AG10803 (cell line): ENCODE data around the gene LAPTM5.

Source experiments
- DNase-seq: peaks from one replicate; pipeline ENCODE4 v3.0.0; 2010; ENCODE audit warnings: low read depth
- H3K4me3 ChIP-seq: 2 replicates; pipeline ENCODE4 v1.5.1; 2011; ENCODE audit warnings: mild to moderate bottlenecking, low read length, control low read depth
- TF ChIP-seq, protein P1 (sequence below): conservative IDR thresholded peaks from 2 replicates; pipeline ENCODE4 v1.5.1; 2011; ENCODE audit warnings: mild to moderate bottlenecking, low read length, control low read depth, inconsistent platforms

Gene LAPTM5, protein sequence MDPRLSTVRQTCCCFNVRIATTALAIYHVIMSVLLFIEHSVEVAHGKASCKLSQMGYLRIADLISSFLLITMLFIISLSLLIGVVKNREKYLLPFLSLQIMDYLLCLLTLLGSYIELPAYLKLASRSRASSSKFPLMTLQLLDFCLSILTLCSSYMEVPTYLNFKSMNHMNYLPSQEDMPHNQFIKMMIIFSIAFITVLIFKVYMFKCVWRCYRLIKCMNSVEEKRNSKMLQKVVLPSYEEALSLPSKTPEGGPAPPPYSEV

DNA sequence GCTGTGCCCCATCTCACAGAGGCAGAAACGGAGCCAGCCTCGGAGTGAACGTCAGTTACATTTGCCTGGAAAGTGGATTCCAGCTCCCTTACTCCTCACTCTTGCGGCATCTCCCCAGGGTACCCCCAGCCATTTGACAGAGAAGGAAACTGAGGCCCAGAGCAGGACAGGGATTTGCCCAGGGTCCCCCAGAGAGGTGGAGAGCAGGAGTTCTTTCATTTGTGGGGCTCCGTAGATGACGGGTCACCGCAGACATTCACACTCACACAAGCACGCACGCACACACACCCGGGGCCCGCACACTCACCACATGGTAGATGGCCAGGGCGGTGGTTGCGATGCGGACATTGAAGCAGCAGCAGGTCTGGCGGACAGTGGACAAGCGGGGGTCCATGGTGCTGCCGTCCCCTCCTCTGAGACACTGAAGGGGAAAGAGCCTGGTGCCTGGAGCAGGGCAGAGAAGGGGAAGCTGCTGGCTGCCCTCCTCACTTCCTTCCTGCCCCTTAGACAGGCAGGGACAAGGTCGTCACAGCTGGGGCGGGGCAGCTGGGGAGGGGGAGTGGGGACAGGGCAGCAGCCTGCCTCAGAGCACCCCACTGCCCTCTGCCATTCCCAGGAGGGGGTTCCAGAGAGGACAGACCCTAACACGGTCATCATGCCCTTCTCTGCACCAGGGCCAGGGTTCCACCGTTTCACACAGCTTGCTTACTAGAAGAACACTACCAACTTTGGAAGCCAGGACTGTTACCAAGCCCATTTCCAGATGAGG, at the start of gene LAPTM5:
Gene LAPTM5, minus strand, starts transcription at position 423 of the 769 bp plus-strand sequence. Its CDS starts 29 bp downstream, at position 394.
- TF ChIP-seq, protein P1, sequence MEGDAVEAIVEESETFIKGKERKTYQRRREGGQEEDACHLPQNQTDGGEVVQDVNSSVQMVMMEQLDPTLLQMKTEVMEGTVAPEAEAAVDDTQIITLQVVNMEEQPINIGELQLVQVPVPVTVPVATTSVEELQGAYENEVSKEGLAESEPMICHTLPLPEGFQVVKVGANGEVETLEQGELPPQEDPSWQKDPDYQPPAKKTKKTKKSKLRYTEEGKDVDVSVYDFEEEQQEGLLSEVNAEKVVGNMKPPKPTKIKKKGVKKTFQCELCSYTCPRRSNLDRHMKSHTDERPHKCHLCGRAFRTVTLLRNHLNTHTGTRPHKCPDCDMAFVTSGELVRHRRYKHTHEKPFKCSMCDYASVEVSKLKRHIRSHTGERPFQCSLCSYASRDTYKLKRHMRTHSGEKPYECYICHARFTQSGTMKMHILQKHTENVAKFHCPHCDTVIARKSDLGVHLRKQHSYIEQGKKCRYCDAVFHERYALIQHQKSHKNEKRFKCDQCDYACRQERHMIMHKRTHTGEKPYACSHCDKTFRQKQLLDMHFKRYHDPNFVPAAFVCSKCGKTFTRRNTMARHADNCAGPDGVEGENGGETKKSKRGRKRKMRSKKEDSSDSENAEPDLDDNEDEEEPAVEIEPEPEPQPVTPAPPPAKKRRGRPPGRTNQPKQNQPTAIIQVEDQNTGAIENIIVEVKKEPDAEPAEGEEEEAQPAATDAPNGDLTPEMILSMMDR: no peak
- DNase-seq: no peak
- H3K4me3 ChIP-seq: no peak within 1 kb of the TSS

DNA sequence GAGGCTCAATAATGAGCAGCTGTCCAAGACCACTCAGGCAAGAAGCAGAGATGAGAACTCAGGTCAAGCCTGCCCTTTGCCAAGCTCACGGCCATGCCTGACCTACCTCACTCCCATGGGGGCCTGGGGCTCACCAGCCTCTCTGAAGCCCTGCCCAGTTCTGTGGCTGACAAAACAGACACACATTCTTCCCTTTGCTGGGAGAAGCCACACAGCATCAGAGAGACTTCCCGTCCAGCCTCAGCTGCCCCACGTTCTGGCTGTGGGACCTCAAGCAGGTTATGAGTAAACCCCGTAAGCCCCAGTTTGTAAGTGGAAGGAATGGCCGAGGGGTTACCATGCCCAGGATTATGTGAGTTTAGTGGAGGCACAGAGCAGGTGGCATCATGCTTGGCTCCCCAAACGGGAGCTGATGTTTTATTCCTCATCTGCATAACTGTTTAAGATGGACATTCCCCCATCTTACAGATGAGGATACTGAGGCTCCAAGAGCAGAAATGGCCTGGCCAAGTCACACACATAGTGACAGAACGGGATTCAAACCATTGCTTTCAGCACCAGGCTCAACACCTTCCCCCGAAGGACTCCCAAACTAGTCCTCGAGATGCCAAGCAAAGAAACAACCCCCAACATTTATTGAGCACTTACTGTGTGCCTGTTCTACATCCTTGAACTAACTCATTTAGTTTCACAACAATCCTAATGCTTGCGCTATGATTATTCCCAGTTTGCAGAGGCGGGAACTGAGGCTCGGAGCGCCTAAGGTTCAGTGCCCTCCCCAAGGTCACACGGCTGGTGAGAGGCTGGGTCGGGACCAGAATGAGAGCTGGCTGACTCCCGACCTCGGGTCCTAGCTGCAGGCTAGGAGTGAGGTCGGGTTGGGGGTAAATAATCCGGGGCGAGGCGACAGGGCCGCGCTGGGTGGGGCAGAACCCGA, 49.1 kb upstream of the LAPTM5 start:
- TF ChIP-seq, protein P1: no peak
- no peak for DNase-seq
- no peak overlapping the region for H3K4me3 ChIP-seq

DNA sequence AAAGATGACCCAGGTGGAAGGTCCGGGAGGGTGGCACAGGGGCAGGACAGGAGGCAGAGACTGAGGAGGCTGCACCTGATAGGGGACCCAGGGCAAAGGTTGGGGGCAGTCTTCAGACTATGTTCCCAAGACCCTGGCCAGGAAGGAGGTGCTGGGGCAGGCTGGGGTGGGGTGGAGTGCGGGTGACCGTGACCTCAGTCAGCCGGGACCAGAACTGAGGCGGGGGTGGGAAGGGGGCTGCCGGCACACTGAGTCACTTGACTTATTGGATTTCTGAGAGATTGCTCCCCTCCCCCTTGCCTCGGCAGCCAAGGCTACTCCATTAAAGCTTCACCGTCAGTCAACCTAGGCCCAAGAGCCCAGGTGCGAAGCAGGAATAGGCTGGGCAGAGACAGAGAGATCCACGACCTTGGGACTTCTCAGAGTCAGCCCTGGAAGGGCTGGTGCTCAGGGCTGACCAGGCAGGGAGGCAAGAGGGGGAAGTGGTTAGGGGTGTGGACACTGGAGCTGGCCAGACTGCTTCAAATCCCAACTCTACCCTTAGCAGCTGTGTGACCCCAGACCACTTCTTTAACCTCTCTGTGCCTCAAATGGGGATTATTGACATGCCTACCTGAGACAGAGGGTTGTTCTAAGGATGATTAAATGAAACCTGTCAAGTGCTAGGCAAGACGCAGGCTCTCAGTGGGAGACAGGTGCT, 47.9 kb upstream of the LAPTM5 start:
- H3K4me3 ChIP-seq: no peak overlapping the region
- no peak for DNase-seq
- TF ChIP-seq, protein P1: no peak

DNA sequence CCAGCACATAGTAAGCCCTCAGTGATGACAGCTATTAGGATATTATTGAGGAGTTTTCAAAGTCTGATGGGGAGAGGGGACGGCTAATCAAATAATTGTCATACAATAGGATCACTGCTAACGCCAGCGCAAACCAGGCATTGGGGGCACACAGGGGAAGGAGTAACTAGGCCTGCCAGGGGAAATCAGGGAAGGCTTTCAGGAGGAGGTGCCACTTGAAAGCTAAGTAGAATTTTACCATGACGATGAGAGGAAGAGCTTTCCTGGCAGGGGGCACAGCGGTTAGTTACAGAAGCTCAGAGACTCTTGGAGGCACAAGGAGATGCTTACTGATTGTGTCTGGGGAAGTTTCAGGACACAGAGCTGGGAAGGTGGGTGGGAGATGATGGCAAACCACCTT, 47.2 kb upstream of the LAPTM5 start:
- TF ChIP-seq, protein P1: no peak
- no peak for DNase-seq
- no peak overlapping the region for H3K4me3 ChIP-seq

DNA sequence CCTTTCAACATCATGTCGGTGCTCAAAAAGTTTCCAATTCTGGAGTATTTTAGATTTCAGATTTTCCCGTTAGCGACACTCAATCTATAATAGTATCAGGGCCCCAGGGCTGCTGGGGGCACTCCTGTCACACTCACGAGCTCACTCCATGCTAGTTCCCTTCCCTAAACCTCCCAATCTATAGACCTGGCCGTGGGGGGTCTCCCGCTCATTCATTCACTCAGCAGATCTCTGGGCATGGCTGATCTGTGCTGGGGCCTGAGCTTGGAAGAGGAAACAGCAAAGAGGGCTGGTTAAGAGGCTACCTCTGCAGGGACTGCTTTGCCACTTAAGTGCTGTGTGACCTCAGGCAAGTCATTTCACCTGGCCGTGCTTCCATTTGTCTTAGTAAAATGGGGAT, 46.8 kb upstream of the LAPTM5 start:
- no peak overlapping the region for H3K4me3 ChIP-seq
- TF ChIP-seq, protein P1: no peak
- DNase-seq: no peak

DNA sequence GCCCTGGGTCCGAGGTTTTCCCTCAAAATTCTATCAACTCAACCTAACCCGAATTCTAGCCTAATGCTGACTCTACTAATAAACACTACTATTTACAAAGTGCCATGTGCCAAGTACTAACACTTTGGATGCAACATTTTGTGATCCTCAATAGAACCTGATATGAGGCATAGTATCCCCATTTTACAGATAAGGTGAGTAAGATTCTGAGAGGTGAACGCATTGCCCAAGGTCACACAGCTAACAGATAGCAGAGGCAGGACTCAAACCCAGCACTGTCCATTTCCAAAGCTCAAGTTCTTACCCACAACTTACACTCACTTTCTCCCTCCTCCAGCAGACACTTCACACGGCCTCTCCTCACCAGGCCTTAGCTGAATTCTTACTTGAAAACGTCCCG, 46.0 kb upstream of the LAPTM5 start:
- no peak for DNase-seq
- TF ChIP-seq, protein P1: no peak
- H3K4me3 ChIP-seq: no peak overlapping the region
